HepG2 (cell line): Measurements from ENCODE around the gene TUBB4B. TPM values are rescaled to one million over a fixed set of nuclear protein-coding genes. Genes with fewer than 3 reads are reported as not detected.

ENCODE experiments used
- CREM ChIP-seq, 2 experiments: sonication (generic) in 1 of 2; formaldehyde crosslinking in 1 of 2; IDR thresholded peaks; 2 replicates each; pipeline versions ENCODE4 v1.4.0 to v1.6.1; 2016 to 2020; ENCODE audit warnings: antibody characterized with exemption in 1 of 2, mild to moderate bottlenecking in 1 of 2, missing genetic modification reagents in 1 of 2
- ETS1 ChIP-seq: sonication (generic); formaldehyde crosslinking; IDR thresholded peaks from 2 replicates; pipeline ENCODE4 v1.4.0; 2020; ENCODE audit warnings: missing genetic modification reagents
- ETV6 ChIP-seq: sonication (generic); formaldehyde crosslinking; conservative IDR thresholded peaks from 2 replicates; pipeline ENCODE4 v1.4.0; 2020; ENCODE audit warnings: missing genetic modification reagents
- GLI4 ChIP-seq: sonication (generic); formaldehyde crosslinking; IDR thresholded peaks from 2 replicates; pipeline ENCODE4 v1.5.1; 2020; ENCODE audit warnings: missing genetic modification reagents, mild to moderate bottlenecking, moderate library complexity, borderline replicate concordance
- GPN1 ChIP-seq: sonication (generic); formaldehyde crosslinking; IDR thresholded peaks from 2 replicates; pipeline ENCODE4 v1.5.1; 2020; ENCODE audit warnings: missing genetic modification reagents, borderline replicate concordance
- JUND ChIP-seq: sonication (generic); formaldehyde crosslinking; IDR thresholded peaks from 2 replicates; pipeline ENCODE4 v1.8.0; 2022; ENCODE audit warnings: mild to moderate bottlenecking, missing genetic modification reagents
- KDM5B ChIP-seq: sonication (generic); formaldehyde crosslinking; IDR thresholded peaks from 2 replicates; pipeline ENCODE4 v1.4.0; 2020; ENCODE audit warnings: missing genetic modification reagents, mild to moderate bottlenecking, borderline replicate concordance
- MAFG ChIP-seq: sonication (generic); formaldehyde crosslinking; IDR thresholded peaks from 2 replicates; pipeline ENCODE4 v1.5.1; 2020; ENCODE audit warnings: mild to moderate bottlenecking, missing genetic modification reagents
- POLR2A ChIP-seq, 2 experiments: IDR thresholded peaks; 2 replicates each; pipeline ENCODE4 v1.6.1; 2011; ENCODE audit warnings: low read depth in 2 of 2, low read length in 2 of 2, mild to moderate bottlenecking in 1 of 2, moderate library complexity in 1 of 2; ENCODE audit not compliant: insufficient read depth in 1 of 2
- SIN3A ChIP-seq: IDR thresholded peaks from 2 replicates; pipeline ENCODE4 v1.6.1; 2011; ENCODE audit warnings: low read depth, mild to moderate bottlenecking, control low read depth, low read length, borderline replicate concordance
- TGIF2 ChIP-seq: IDR thresholded peaks from 2 replicates; pipeline ENCODE4 v1.6.1; 2016; ENCODE audit warnings: control low read depth, missing compliant biosample characterization
- YEATS4 ChIP-seq: sonication (generic); formaldehyde crosslinking; IDR thresholded peaks from 2 replicates; pipeline ENCODE4 v1.4.0; 2020; ENCODE audit warnings: missing genetic modification reagents, borderline replicate concordance
- ZFP90 ChIP-seq: sonication (generic); formaldehyde crosslinking; IDR thresholded peaks from 2 replicates; pipeline ENCODE4 v1.8.0; 2022; ENCODE audit warnings: missing genetic modification reagents, mild to moderate bottlenecking, inconsistent platforms, borderline replicate concordance
- ZFY ChIP-seq: sonication (generic); formaldehyde crosslinking; IDR thresholded peaks from 2 replicates; pipeline ENCODE4 v1.4.0; 2020; ENCODE audit warnings: missing genetic modification reagents
- ZMYM4 ChIP-seq: sonication (generic); formaldehyde crosslinking; IDR thresholded peaks from 2 replicates; pipeline ENCODE4 v1.8.1; 2023; ENCODE audit warnings: mild to moderate bottlenecking, missing genetic modification reagents
- ZNF44 ChIP-seq: sonication (generic); formaldehyde crosslinking; IDR thresholded peaks from 2 replicates; pipeline ENCODE4 v1.5.1; 2020; ENCODE audit warnings: mild to moderate bottlenecking, missing genetic modification reagents
- ZNF672 ChIP-seq: sonication (generic); formaldehyde crosslinking; IDR thresholded peaks from 2 replicates; pipeline ENCODE4 v1.8.1; 2022; ENCODE audit warnings: missing genetic modification reagents
- ZNF713 ChIP-seq: sonication (generic); formaldehyde crosslinking; IDR thresholded peaks from 2 replicates; pipeline ENCODE4 v1.4.0; 2020; ENCODE audit warnings: mild to moderate bottlenecking, missing genetic modification reagents
- ZNF740 ChIP-seq: sonication (generic); formaldehyde crosslinking; IDR thresholded peaks from 2 replicates; pipeline ENCODE4 v1.4.0; 2020; ENCODE audit warnings: missing genetic modification reagents
- ZNF749 ChIP-seq: sonication (generic); formaldehyde crosslinking; IDR thresholded peaks from 2 replicates; pipeline ENCODE4 v1.8.0; 2022; ENCODE audit warnings: mild to moderate bottlenecking, missing genetic modification reagents, moderate library complexity, borderline replicate concordance
- ZNF891 ChIP-seq: sonication (generic); formaldehyde crosslinking; IDR thresholded peaks from 2 replicates; pipeline ENCODE4 v1.5.0; 2020; ENCODE audit warnings: mild to moderate bottlenecking, missing genetic modification reagents
- polyA plus RNA-seq, 8 experiments: library from polyadenylated mRNA; depleted of rRNA in 3 of 8; stranded (reverse) in 7 of 8; unstranded in 1 of 8; fragments of >200 nt; fragmentation: Illumina TruSeq in 4 of 8; extraction: Trizol in 4 of 8; gene quantifications; 2 replicates each; pipeline versions ENCODE4 v1.2.1 to v1.2.3, GENCODE V29; 2011 to 2016; ENCODE audit warnings: low read depth in 4 of 8, missing spikeins in 1 of 8, mixed read lengths in 1 of 8; ENCODE audit not compliant: insufficient read depth in 1 of 8
- total RNA-seq, 5 experiments: library from RNA; depleted of rRNA; stranded (reverse); fragments of >200 nt; fragmentation: Illumina TruSeq; extraction: Trizol; gene quantifications; 2 replicates each; pipeline ENCODE4 v1.2.3, GENCODE V29; 2016; ENCODE audit warnings: low read depth in 1 of 5
- TF ChIP-seq, protein P1 (sequence below): sonication (generic); formaldehyde crosslinking; IDR thresholded peaks from 2 replicates; pipeline ENCODE4 v1.8.1; 2023; ENCODE audit warnings: missing genetic modification reagents, inconsistent platforms, borderline replicate concordance
- TF ChIP-seq, protein P2 (sequence below): sonication (generic); formaldehyde crosslinking; IDR thresholded peaks from 2 replicates; pipeline ENCODE4 v1.5.0; 2020; ENCODE audit warnings: missing genetic modification reagents

The TUBB4B gene
- total and polyA plus RNA-seq, 2 of the 13 experiments (the other 11 are each of a cell fraction or from before 2014, with no cell fraction given), result 182 to 412 TPM

DNA sequence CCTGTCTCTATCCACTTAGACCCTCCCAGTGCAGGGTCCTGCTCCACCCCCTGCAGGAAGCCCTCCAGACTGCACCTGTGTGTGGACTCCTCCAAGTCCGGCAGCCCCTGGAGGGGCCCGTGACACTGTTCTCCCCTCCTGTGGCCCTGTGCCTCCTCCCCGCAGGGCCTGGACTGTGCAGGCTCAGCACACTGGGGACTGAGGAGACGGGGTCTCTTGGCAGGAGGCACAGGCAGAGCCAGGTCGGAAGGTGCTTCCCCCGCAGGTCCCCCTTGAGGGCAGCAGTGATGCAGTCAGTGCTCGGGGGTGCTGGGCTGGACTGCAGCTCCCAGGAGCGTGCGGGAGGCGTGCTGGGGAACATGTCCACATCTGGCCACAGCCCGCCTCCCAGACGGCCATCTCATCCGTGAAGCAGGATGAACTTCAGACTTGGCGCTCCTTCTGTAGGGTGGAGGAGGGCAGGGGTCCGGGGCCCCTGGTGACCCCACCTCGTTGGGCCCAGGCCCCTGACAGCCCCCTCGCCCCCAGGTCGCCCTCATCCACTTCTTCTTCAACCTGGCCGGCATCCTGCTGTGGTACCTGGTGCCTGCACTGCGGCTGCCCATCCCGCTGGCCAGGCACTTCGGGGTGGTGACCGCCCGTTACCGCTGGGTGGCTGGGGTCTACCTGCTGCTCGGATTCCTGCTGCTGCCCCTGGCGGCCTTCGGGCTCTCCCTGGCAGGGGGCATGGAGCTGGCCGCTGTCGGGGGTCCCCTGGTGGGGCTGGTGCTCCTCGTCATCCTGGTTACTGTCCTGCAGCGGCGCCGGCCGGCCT is 5.5 kb upstream of the TUBB4B start (continued):
- TF ChIP-seq ZNF891 (CRISPR knock-in tag) (no peak; the same call in 1 of the 2 replicates), KDM5B (CRISPR knock-in tag) (no peak; the same call in 1 of the 2 replicates), ZFY (no peak), ZFP90 (CRISPR knock-in tag) (no peak), MAFG (CRISPR knock-in tag) (no peak), ZNF44 (CRISPR knock-in tag) (0 out of 2 replicates have a peak, but pooled peaks have one; percentile 35), TGIF2 (CRISPR knock-in tag) (no peak), POLR2A (IDR thresholded peaks at IDR 0.05; ENCODE audit: insufficient read depth in 1 of 2, low read depth in 2 of 2, low read length in 2 of 2) (no peak), GLI4 (CRISPR knock-in tag) (no peak), JUND (no peak), YEATS4 (CRISPR knock-in tag) (no peak), ZNF713 (CRISPR knock-in tag) (no peak), ZNF672 (no peak), ZNF740 (CRISPR knock-in tag) (no peak), CREM (IDR thresholded peaks at IDR 0.05) (no peak), CREM (CRISPR knock-in tag; IDR thresholded peaks at IDR 0.05) (no peak), GPN1 (CRISPR knock-in tag) (no peak), SIN3A (no peak), ETV6 (CRISPR knock-in tag) (no peak), ZNF749 (no peak), ETS1 (no peak), ZMYM4 (CRISPR knock-in tag) (no peak)
- TF ChIP-seq, protein P1, sequence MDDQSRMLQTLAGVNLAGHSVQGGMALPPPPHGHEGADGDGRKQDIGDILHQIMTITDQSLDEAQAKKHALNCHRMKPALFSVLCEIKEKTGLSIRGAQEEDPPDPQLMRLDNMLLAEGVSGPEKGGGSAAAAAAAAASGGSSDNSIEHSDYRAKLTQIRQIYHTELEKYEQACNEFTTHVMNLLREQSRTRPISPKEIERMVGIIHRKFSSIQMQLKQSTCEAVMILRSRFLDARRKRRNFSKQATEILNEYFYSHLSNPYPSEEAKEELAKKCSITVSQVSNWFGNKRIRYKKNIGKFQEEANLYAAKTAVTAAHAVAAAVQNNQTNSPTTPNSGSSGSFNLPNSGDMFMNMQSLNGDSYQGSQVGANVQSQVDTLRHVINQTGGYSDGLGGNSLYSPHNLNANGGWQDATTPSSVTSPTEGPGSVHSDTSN (CRISPR knock-in tag), result no peak
- TF ChIP-seq, protein P2, sequence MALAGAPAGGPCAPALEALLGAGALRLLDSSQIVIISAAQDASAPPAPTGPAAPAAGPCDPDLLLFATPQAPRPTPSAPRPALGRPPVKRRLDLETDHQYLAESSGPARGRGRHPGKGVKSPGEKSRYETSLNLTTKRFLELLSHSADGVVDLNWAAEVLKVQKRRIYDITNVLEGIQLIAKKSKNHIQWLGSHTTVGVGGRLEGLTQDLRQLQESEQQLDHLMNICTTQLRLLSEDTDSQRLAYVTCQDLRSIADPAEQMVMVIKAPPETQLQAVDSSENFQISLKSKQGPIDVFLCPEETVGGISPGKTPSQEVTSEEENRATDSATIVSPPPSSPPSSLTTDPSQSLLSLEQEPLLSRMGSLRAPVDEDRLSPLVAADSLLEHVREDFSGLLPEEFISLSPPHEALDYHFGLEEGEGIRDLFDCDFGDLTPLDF, result no peak
